ENCODE measurements around the gene ZNF219.

DNA sequence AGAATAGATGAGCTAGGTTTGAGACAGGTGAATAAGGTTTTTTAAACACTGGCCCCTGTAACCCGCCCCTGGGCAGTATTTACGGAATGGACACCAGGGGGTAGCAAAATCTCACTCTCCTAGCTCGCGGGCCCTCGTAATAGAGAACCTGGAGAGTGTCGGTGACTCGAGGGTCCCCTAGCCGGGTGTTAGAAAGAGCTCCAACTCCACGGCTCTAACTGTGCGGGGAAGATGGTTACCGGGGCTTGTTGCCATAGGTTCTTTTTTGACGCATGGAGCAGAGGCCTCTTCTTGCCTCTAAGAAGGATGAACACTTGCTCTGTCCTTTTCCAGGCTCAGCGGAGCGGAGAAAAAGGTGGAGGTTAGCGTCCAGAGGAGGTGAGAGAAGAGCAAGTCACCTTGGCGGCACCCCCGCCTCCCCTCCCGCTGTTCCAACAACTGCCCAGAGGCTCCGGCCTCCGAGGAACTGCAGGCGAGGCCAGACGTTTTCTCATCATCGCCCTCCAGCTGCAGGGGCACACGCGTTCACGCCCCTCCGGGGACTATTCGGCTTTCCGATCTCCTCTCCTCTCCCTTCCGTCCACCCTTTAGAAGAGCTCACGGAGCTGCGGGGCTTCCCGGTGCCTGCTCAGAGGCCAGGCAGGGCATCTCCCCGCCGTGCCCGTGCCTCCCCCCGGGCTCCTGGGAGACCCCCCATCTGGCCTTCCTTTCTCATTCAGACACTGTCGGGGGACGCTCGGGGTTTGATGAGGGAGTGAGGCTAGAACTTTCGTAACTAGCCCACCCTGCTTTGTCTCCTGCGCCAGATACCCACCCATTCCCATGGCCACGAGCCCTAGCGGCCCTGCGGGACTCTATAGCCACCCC lies 29.7 kb downstream of the ZNF219 start:
- TF ChIP-seq ZNF274 (IDR thresholded peaks at IDR 0.05; ENCODE audit: low read depth, low read length) = no peak
- TF ChIP-seq, protein P1, sequence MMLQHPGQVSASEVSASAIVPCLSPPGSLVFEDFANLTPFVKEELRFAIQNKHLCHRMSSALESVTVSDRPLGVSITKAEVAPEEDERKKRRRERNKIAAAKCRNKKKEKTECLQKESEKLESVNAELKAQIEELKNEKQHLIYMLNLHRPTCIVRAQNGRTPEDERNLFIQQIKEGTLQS (IDR thresholded peaks at IDR 0.05) = no peak
- TF ChIP-seq RAD21 (IDR thresholded peaks at IDR 0.05; ENCODE audit: low read depth) = peak; percentile 82
- no peak for TF ChIP-seq EZH2phosphoT487 (IDR thresholded peaks at IDR 0.05; ENCODE audit: borderline replicate concordance)

Measured in HCT116 (cell line).